Cerebellar nuclear complex (tissue), 1 donor: ENCODE results near the gene TNRC18.
"Not testable (repeated sequence)": the region's sequence is repeated elsewhere in the genome, so short reads cannot be mapped to it uniquely, and the experiment has no call there.

Source experiments
- DNase-seq, 2 experiments: peaks; one replicate each; lab custom pipeline; 2025; lab: John Stamatoyannopoulos, UW

TNRC18 gene

DNA sequence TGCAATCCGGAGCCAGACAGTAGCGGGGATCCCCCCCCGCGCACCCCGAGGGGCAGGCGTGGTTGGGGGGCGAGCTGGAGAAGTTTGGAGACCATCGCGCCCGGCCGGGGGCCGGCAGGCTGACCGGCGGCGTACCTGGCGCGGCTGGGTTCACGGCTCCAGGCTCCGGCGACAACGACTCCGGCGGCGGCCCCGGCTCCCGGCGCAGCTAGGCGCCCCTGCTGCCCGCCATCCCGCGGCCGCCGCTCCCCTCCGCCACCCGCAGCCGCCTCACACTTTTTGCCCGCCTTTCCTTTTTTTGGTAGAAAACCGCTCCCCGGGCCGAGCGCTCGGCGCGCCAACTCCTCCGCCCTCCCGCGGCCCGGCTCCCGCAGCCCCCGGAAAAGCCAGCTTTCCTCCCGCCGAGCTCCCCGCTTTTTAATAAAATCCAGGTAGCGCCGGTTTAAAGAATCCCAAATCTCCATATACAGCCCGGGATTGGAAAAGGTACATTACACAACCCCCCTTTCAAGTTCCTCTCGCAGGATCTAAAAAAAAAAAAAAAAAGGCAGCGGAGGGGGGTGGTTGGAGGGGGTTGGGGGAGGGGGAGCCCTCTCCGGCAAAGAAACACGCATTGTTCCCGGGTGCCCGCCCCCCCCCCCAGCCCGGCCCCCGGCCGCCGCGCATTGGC, at the start of gene TNRC18:
Gene TNRC18 (minus strand): TSS at position 529 of the 670 bp plus-strand sequence. CDS start 2,588 bp downstream, outside the sequence.
- DNase-seq: no peak

DNA sequence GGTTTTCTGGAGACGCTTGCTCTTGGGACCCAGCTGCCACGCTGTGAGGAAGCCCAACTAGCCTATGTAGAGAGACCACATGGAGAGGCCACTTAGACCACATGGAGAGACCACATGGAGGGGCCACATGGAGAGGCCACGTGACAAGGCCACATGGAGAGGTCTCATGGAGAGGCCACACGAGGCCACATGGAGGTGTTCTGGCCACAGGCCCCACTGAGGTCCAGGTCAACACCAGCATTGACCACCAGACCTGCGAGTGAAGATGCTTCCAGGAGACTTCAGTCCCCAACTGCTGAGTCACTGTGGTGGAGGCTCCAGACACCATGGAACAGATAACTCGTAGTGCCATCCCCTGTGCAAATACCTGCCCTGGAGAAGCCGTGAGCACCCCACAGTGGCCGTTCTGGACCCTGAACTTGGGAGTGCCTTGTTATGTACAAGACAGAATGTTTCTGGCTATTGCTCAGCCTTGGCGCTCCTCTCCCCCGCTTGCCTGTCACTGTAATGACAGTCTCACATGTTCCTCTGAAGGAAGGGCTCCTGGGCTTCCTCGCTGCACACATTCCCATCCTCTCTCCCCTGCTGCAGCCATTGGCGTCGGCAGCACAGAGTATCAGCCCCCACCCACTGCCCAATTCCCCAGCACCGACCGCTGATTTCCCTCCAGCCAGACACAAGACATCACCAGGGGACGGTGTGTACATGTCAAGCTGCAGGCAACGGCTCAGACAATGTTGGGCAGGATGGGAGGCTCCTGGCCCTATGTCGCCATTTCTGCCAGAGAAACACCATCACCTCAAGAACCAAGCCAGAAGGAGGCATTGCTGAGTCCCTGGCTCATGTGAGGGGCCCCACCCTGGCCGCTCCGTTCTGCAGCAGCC, 49.0 kb upstream of the TNRC18 start:
- no peak for DNase-seq

DNA sequence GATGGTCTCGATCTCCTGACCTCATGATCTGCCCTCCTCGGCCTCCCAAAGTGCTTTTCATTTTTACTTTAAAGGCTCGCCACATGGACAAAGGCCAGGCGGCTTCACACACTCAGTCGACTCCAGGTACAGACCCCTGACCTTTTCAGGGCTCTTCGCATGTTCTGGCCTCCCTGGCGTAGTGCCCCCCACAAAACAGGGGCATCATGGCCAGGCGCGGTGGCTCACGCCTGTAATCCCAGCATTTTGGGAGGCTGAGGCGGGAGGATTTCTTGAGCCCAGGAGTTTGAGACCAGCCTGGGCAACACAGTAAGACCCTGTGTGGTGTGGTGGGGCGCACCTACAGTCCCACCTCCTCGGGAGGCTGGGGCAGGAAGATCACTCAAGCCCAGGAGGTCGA, 48.0 kb upstream of the TNRC18 start:
- not testable (repeated sequence) for DNase-seq

- DNase-seq: no peak
Measured at GRCh38 chr7:5470816-5471215, 47.2 kb upstream of the TNRC18 start.

DNA sequence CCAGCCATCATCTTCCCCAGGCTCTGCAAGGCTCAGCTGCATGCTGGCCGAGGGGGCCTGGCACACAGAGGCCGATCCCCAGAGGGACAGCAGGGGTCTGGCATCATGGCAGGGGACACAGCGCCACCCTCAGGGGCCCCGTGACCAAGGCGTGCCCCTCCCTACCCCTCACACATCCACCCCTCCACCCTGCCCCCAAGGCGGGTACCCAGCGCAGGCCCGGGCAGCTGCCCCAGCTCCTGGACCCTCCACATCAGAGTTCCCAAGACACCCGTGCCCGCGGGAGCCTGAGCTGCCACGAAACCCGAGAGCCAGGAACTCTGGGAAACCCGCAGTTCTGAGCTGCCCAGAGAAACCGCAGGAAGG, 46.5 kb upstream of the TNRC18 start:
- DNase-seq: no peak

GRCh38 chr7:5469375-5470166, 45.9 kb upstream of the TNRC18 start:
- DNase-seq: no peak

GRCh38 chr7:5467645-5468044, 44.0 kb upstream of the TNRC18 start:
- no peak for DNase-seq

- no peak for DNase-seq
Measured at GRCh38 chr7:5466551-5466950, 42.9 kb upstream of the TNRC18 start.

- DNase-seq: no peak
Measured at GRCh38 chr7:5463031-5463430, 39.4 kb upstream of the TNRC18 start.

- DNase-seq: no peak
Measured at GRCh38 chr7:5462216-5462615, 38.6 kb upstream of the TNRC18 start.

DNA sequence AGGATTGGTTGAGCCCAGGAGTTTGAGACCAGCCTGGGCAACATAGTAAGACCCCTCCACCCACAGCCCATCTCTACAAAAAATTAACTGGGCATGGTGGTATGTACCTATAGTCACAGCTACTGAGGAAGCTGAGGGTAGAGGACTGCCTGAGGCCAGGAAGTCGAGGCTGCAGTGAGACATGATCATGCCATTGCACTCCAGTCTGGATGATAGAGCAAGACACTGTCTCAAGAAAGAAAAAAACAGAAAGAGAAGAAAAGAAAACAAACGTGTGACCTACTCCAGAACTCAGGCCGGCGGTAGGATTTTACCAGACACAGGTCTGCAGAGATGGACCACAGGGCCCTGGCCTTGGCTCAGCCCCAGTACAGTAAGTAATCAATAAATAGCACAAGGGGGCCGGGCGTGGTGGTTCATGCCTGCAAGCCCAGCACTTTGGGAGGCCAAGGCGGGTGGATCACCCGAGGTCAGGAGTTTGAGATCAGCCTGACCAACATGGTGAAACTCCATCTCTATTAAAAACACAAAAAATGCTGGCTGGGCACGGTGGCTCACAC, 35.4 kb upstream of the TNRC18 start:
- no peak for DNase-seq

- no peak for DNase-seq
Measured at GRCh38 chr7:5457245-5457735, 33.7 kb upstream of the TNRC18 start.

- no peak for DNase-seq
Measured at GRCh38 chr7:5456409-5456808, 32.8 kb upstream of the TNRC18 start.

- no peak for DNase-seq
Measured at GRCh38 chr7:5455581-5456219, 32.1 kb upstream of the TNRC18 start.

- no peak for DNase-seq
Measured at GRCh38 chr7:5455175-5455574, 31.5 kb upstream of the TNRC18 start.

DNA sequence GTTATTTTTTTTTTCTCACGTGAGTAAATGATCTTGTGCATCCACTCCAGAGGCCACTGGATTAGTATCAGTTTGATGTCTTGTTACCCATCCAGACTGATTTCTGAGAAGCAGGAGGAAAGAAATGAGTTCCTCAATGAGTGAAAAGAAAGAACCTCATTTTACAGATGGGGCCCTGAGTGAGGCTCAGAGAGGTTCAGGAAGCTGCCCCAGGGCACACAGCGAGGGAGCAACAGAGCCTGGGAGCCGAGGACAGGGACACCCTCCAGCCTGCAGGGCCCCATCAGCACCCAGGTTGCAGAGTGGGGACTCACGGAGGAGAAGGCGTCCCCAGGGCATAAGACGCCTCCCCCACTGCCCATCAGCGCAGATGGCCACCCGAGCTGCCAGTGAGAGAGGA, 30.9 kb upstream of the TNRC18 start:
- DNase-seq: no peak

GRCh38 chr7:5453566-5454075, 30.0 kb upstream of the TNRC18 start:
- no peak for DNase-seq

DNA sequence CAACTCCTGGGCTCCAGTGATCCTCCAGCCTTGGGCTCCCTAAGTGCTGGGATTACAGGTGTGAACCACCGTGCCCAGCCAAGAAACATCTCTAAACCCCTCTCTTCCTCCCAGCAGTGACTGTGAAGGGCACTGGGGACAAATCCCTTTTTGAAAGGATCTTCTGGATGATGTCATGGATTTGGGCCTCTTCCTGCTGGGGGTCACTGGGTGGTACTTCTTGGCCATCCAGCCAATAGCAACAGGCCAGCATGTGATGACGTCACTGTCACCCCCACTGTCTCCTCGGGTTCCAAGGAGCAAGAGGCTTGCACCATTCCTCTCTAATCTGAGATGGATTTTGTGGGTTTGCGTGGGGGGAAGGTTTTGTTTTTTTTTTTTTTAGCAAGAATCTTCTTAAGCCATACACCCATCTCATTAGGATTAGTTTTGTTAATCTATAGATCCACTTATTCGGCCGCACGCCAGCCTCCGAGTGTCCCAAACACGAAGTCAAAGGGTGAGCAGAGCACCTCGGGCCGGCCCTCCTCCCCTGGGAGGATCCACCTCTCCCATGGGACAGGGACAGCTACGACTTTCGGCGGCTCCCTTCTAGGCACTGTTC, 29.4 kb upstream of the TNRC18 start:
- DNase-seq: no peak

DNA sequence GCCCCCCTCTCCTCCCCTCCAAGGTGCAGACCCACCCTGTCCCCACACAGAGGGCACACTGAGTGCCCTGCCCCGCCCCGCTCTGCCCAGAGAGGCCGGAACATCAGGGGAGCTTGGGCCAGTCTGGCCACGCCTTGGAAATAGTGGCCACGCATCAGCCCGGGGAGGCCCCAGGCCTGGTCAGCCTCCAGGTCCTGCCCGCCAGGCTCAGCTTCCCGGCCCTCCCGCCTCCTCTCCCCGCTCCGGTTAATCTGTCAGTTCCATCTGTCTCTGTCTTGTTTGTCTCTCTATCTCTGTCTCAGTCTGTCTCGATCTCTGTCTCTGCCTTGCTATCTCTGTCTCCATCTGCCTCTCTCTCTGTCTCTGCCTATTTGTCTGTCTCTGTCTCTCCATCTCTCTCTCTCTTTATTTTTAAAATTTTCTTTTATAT, 28.9 kb upstream of the TNRC18 start:
- DNase-seq: no peak

DNA sequence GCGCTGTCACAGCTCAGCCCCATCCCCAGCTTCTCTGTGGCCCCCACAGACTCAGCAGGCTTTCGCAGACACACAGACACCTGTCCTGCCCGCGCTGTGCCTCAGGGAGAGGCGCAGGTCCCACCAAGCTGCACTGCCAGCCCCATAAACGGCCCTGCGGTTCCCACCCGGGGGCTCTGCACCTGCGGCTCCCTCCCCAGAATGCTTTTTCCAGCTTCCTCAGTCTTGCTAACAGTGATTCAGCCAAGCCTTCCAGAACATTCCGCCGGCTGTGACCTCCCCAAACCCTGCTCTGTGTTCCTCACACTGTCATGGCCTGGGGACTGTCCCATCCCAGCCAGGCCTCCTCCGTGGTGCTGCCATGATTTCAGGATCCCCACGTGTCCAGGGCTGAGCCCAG, 27.8 kb upstream of the TNRC18 start:
- no peak for DNase-seq
